ENCODE results near the gene EDEM3. TPM values are rescaled to one million over a fixed set of nuclear protein-coding genes. Genes with fewer than 3 reads are reported as not detected.

The EDEM3 gene
- total RNA-seq, 2 donors from 2014 or later = 25.8 to 40.4 TPM

DNA sequence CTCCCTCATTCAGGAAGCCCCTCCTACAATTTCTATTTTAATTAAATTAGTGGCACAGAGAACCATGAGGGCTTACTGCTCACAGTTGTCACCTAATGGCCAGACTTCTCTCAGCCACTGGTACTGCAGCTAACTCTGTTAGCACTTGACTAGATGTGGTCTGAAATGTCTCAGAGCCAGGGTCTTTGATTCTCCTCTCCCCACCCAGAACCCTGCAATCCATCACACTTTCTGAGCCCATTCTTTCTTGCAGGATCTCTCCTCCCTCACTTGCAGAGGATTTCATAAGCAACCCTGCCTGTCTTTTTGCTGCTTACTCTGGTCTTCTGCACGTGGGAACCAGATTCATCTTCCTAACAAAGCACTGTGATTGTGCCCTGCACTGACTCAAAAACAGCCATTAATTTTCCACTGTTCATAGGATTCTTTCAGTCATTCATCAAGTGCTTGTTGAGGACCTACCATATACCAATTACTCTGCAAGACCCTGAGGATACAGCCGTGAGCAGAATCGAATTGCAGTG, 108.4 kb downstream of the EDEM3 start:
- ATAC-seq = no peak
- H3K36me3 Mint-ChIP-seq (ENCODE audit: low read depth) = no peaks in the 10 kb centered on the region

GRCh38 chr1:184644771-184645170, 109.9 kb downstream of the EDEM3 start:
- no peak for ATAC-seq
- DNase-seq = no peak
- Mint-ChIP-seq H3K27ac (no peak overlapping the region), H3K36me3 (ENCODE audit: low read depth) (no peaks in the 10 kb centered on the region), H3K4me1 (peaks cover under 1% of the 10 kb centered on the region), H3K27me3 (peaks cover 63% of the 10 kb centered on the region), H3K4me3 (no peak overlapping the region)
- no peaks in the 10 kb centered on the region for H3K9me3 ChIP-seq (ENCODE audit: control insufficient read depth, low read length, poor library complexity, severe bottlenecking)

More for the DNA sequence above, 108.4 kb downstream of the EDEM3 start:
- Mint-ChIP-seq H3K27ac (no peak overlapping the region), H3K4me3 (no peak overlapping the region), H3K27me3 (peaks cover 58% of the 10 kb centered on the region), H3K4me1 (peaks cover 5% of the 10 kb centered on the region)
- DNase-seq = no peak
- H3K9me3 ChIP-seq (ENCODE audit: control insufficient read depth, low read length, poor library complexity, severe bottlenecking) = no peaks in the 10 kb centered on the region

- Mint-ChIP-seq H3K27ac (no peak overlapping the region), H3K36me3 (ENCODE audit: low read depth) (no peaks in the 10 kb centered on the region), H3K4me1 (no peaks in the 10 kb centered on the region), H3K4me3 (no peak overlapping the region), H3K27me3 (peaks cover 62% of the 10 kb centered on the region)
- ATAC-seq = no peak
- no peaks in the 10 kb centered on the region for H3K9me3 ChIP-seq (ENCODE audit: control insufficient read depth, low read length, poor library complexity, severe bottlenecking)
- no peak for DNase-seq
These were observed 111.0 kb downstream of the EDEM3 start for GRCh38 chr1:184643661-184644060.

GRCh38 chr1:184641894-184642293, 112.8 kb downstream of the EDEM3 start:
- no peaks in the 10 kb centered on the region for H3K9me3 ChIP-seq (ENCODE audit: control insufficient read depth, low read length, poor library complexity, severe bottlenecking)
- Mint-ChIP-seq H3K36me3 (ENCODE audit: low read depth) (no peaks in the 10 kb centered on the region), H3K4me3 (no peak overlapping the region), H3K27ac (no peak overlapping the region), H3K4me1 (no peaks in the 10 kb centered on the region), H3K27me3 (peaks cover 52% of the 10 kb centered on the region)
- DNase-seq (no peak), ATAC-seq (no peak)

GRCh38 chr1:184640505-184640904, 114.2 kb downstream of the EDEM3 start:
- no peak for ATAC-seq

More at GRCh38 chr1:184640505-184640904, 114.2 kb downstream of the EDEM3 start:
- no peaks in the 10 kb centered on the region for H3K9me3 ChIP-seq (ENCODE audit: control insufficient read depth, low read length, poor library complexity, severe bottlenecking)
- H3K4me3 Mint-ChIP-seq = no peak overlapping the region
- no peak for DNase-seq
- H3K27me3 Mint-ChIP-seq = peaks cover 46% of the 10 kb centered on the region
- no peaks in the 10 kb centered on the region for H3K4me1 Mint-ChIP-seq
- peak overlapping the region; percentile 41 for H3K27ac Mint-ChIP-seq
- no peaks in the 10 kb centered on the region for H3K36me3 Mint-ChIP-seq (ENCODE audit: low read depth)

Other genes starting within 250 kb of the EDEM3 start
- 10 to 100 TPM; 61.3 to 65.7 TPM for gene NIBAN1, start 219.7 kb upstream of the EDEM3 start, total RNA-seq

All from T-helper 17 cell (primary cell).